Fibroblast of skin of abdomen (primary cell): ENCODE measurements around the gene UGT1A10.
"Not testable (repeated sequence)": the region's sequence is repeated elsewhere in the genome, so short reads cannot be mapped to it uniquely, and the experiment has no call there.

Source experiments
- DNase-seq: peaks from one replicate; pipeline ENCODE4 v3.0.0-alpha.2; 2013

UGT1A10 gene

GRCh38 chr2:233745838-233746237, 109.6 kb downstream of the UGT1A10 start:
- DNase-seq = not testable (repeated sequence)

DNA sequence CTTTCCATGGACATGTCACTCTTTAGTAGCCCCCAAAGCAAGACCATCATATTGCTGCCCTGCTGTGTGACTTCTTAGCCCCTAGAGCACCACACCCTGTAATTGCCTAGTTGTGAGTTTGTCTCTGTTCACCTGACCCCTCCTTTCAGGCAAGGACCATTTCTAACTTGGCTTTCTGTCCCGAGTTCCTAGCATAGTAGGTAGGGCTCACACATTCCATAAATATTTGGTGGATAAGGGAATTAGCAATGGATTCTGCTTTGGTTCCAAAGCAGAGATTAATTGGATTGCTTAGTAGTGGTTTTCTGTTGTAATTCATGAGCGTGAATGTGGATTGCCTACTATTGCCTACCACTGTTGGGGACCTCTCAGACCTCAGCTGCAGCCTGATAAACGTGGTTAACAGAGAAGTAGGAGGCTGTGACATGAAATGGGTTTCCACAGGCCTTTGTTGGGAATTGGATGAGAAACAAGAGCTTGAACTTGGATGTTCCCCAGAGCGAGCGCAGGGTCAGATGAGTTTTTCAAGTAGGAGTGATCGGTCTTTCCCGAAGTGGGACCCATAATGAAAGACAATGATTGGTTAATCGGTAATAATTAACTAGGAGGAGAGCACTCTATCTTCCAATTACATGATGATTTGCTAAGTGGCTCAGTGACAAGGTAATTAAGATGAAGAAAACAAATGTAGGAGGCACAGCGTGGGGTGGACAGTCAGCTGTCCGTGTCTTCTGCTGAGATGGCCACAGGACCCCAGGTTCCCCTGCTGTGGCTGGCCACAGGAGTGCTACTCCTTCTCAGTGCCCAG, 110.4 kb downstream of the UGT1A10 start:
- DNase-seq = no peak

DNA sequence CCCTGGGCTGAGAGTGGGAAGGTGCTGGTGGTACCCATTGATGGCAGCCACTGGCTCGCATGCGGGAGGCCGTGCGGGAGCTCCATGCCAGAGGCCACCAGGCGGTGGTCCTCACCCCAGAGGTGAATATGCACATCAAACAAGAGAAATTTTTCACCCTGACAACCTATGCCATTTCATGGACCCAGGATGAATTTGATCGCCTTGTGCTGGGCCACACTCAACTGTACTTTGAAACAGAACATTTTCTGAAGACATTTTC, 111.0 kb downstream of the UGT1A10 start:
- no peak for DNase-seq

DNA sequence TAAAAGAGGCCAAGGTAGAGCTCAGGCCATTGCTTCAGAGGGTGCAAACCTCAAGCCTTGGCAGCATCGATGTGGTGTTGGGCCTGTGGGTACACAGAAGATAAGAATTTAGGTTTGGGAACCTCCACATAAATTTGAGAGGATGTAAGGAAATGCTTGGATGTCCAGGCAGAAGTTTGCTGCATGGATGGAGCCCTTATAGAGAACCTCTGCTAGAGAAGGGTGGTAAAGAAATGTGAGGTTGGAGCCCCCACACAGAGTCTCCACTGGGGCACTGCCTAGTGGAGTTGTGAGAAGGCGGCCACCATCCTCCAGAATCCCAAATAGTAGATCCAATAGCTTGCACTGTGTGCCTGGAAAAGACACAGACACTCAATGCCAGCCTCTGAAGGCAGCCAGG, 114.4 kb downstream of the UGT1A10 start:
- not testable (repeated sequence) for DNase-seq

DNA sequence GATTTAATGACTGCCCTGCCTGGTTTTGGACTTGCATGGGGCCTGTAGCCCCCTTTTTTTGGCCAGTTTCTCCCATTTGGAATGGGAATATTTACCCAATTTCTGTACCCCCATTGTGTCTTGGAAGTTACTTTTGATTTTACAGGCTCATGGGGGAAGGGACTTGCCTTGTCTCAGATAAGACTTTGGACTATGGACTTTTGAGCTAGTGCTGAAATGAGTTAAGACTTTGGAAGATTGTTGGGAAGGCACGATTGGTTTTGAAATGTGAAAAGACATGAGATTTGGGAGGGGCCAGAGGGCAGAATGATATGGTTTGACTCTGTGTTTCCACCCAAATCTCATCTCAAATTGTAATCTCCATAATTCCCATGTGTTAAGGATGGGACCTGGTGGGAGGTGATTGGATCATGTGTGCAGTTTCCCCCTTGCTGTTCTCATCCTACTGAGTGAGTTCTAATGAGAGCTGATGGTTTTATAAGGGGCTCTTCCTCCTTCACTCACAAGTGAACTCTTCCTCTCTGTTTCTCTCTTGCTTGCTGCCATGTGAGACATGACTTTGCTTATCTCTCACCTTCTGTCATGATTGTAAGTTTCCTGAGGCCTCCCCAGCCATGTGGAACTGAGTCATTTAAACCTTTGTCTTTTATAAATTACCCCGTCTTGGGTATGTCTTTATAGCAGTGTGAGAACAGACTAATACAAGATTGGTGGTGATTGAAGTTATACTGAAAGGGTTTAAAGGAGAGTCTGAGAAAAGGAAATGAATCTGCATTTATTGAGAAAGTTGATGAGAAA, 115.2 kb downstream of the UGT1A10 start:
- DNase-seq = not testable (repeated sequence)

GRCh38 chr2:233754872-233755611, 118.8 kb downstream of the UGT1A10 start:
- no peak for DNase-seq

- DNase-seq = no peak
Observed at GRCh38 chr2:233756429-233757081, 120.3 kb downstream of the UGT1A10 start.

DNA sequence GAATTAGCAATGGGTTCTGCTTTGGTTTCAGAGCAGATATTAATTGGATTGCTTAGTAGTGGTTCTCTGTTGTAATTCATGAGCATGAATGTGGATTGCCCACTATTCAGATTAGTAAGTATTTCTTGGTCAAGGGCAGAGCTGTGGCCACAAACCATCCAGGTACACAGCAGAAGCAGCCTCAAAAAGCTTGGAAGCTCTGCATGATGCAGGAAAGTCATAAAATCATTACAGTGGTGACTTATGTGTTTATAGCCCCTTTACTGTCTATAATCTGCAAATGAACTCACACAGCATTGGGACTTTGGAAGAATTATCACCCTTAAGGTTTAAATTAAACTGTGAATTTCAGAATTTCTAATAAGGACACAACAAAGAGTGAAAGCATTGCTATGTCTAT, 121.9 kb downstream of the UGT1A10 start:
- no peak for DNase-seq

GRCh38 chr2:233758849-233759248, 122.6 kb downstream of the UGT1A10 start:
- no peak for DNase-seq

DNA sequence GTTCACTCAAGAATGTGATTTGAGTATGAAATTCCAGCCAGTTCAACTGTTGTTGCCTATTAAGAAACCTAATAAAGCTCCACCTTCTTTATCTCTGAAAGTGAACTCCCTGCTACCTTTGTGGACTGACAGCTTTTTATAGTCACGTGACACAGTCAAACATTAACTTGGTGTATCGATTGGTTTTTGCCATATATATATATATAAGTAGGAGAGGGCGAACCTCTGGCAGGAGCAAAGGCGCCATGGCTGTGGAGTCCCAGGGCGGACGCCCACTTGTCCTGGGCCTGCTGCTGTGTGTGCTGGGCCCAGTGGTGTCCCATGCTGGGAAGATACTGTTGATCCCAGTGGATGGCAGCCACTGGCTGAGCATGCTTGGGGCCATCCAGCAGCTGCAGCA, 123.8 kb downstream of the UGT1A10 start, which contains the start of gene UGT1A1:
Gene UGT1A1 (plus strand): TSS at position 228 of the 400 bp plus-strand sequence. CDS start 18 bp downstream, at position 246.
- DNase-seq = no peak

DNA sequence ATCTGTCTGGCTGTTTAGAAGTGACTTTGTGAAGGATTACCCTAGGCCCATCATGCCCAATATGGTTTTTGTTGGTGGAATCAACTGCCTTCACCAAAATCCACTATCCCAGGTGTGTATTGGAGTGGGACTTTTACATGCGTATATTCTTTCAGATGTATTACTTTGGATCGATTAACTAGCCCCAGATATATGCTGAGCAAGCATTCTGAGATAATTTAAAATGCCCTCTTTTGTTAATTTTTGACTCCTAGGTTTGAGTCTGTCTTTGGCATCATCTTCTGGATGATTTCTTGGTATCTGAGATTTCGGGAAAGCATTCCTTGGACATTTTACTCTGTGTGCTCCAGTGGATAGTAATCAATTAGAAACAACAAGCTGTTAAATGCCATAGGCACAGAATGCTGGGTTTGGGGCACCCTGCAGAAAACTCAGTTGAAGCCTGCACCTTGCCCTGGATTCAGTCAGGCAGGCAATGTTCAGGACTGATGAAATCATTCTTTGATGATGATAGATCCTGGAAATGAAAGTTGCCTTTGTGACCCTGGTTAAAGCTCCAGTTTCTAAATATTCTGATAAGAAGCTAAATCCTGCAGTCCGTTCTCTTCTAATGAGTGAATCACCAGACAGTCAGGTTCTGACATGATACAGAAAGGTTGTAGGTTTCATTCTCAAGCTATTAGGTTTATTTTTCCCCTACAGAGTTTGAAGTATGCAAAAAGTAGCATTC, 125.0 kb downstream of the UGT1A10 start:
- no peak for DNase-seq

DNA sequence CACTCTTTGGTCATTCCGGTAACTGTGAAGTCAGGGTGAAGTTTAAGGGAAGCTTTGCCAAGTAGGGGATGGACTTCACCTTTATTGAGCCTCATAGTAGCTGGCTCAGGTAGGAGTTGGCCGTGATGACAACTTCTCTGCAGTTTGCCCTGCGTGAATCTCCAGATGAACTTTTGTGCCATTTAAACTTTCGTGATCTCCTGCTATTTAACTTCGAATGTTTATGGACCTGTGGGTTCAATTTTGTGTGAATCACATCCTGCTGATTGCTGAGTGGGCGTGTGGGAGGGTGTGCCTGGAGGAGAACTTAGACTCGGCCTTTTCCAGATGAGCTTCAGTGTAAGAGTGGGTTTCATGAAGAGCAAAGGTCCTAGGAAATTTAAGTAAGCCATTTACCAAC, 128.0 kb downstream of the UGT1A10 start:
- DNase-seq = peak; percentile 2

- no peak for DNase-seq
Observed at GRCh38 chr2:233764761-233765160, 128.5 kb downstream of the UGT1A10 start.

DNA sequence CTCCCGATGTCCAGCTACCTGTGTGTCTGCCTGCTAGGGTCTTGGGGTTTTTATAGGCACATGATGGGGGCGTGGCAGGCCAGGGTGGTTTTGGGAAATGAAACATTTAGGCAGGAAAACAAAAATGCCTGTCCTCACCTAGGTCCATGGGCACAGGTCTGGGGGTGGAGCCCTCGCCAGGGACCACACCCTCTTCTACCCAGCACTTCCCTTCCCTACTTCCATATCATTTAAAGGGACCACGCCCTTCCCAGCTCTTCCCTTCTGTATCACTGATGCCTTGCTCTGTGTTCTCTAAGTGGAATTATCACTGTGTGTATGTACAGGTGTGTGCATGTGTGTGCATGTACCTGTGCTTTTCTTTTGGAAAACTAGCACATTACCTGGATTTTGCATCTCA, 130.2 kb downstream of the UGT1A10 start:
- no peak for DNase-seq

DNA sequence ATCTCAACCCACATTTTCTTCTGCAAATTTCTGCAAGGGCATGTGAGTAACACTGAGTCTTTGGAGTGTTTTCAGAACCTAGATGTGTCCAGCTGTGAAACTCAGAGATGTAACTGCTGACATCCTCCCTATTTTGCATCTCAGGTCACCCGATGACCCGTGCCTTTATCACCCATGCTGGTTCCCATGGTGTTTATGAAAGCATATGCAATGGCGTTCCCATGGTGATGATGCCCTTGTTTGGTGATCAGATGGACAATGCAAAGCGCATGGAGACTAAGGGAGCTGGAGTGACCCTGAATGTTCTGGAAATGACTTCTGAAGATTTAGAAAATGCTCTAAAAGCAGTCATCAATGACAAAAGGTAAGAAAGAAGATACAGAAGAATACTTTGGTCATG, 131.8 kb downstream of the UGT1A10 start:
- DNase-seq = no peak

DNA sequence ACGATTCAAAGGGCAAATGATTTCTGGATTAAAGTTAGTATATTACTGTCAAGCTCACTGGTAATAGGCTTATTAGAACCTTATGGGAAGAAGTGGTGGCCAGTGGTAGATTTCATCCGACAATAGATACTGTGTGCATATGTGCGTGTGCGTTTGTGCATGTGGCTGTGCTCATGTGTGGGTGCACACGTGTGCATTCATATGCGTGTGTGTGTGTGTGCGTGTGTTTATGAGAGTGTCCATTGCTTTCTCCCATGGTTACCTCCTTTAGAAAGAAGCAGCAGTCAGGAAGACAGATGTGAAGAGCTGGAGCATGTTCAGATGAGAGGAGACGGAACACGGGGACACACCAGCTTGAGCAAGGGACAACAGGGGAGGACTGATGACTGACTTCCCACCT, 133.0 kb downstream of the UGT1A10 start:
- no peak for DNase-seq

- no peak for DNase-seq
Observed at GRCh38 chr2:233772153-233772552, 135.9 kb downstream of the UGT1A10 start.

DNA sequence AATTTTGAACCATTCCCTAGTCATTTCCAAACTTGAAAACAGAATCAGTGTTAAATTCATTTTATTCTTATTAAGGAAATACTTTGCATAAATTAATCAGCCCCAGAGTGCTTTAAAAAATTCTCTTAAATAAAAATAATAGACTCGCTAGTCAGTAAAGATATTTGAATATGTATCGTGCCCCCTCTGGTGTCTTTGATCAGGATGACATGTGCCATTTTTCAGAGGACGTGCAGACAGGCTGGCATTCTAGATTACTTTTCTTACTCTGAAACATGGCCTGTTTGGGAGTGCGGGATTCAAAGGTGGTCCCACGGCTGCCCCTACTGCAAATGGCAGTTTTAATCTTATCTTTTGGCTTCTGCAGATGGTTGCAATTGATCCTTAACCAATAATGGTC, 136.3 kb downstream of the UGT1A10 start:
- no peak for DNase-seq

DNA sequence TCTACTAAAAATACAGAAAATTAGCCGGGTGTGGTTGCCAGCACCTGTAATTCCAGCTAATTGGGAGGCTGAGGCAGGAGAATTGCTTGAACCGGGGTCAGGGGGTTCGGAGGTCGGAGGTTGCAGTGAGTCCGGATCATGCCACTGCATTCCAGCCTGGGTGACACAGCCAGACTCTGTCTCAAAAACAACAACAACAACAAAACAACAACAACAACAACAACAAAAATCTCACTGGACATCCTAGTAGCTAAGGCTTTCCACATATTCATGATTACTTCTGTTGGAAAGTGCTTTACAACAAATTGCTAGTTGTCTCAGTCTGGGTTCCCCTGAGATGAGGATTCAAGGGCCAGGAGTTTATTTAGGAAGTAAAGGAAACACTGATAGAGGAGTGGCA, 137.6 kb downstream of the UGT1A10 start:
- DNase-seq = no peak

DNA sequence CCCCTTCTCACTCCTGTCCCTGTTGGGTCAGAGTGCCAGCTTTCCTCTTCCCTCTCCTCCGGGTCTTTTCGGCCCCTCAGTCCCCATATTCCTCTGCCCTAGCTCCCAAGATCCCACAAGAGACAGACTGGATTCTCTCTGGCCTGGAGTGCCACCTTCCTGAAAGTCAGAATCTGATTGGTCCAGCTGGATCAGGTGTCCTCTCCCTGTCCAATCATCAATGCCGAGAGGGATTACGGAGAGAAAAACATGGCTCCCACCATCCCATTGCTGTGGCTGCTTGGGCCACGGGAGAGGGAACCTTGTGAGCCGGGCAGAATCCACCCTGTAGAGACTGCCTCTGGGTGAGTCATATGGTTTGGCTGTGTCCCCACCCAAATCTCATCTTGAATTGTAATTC, 139.2 kb downstream of the UGT1A10 start:
- no peak for DNase-seq

GRCh38 chr2:233778030-233778429, 141.8 kb downstream of the UGT1A10 start, which contains the start of gene MROH2A:
Gene MROH2A, plus strand, starts transcription at chr2:233778330. Its CDS starts 1,029 bp downstream, at chr2:233779359.
- DNase-seq = no peak

- DNase-seq = no peak
Observed at GRCh38 chr2:233779722-233780121, 143.5 kb downstream of the UGT1A10 start.
